Ectodermal cell (in vitro differentiated cells): ENCODE data around the gene ABCA1.
"Not testable (repeated sequence)": the region's sequence is repeated elsewhere in the genome, so short reads cannot be mapped to it uniquely, and the experiment has no call there.

Experiments
- H3K27ac ChIP-seq: 2 replicates; pipeline ENCODE4 v1.7.0; 2013; ENCODE audit warnings: mild to moderate bottlenecking, low read depth, low read length; ENCODE audit not compliant: insufficient read depth, poor library complexity, severe bottlenecking
- H3K27me3 ChIP-seq: 2 replicates; pipeline ENCODE4 v1.7.0; 2013; ENCODE audit warnings: mild to moderate bottlenecking, low read length; ENCODE audit not compliant: insufficient read depth, control insufficient read depth, poor library complexity, severe bottlenecking
- H3K36me3 ChIP-seq: one replicate; pipeline ENCODE4 v1.7.0; 2013; ENCODE audit warnings: low read length; ENCODE audit not compliant: control insufficient read depth, insufficient read depth
- H3K4me1 ChIP-seq: one replicate; pipeline ENCODE4 v1.7.0; 2013; ENCODE audit warnings: low read length; ENCODE audit not compliant: control insufficient read depth, insufficient read depth
- H3K4me3 ChIP-seq: 2 replicates; pipeline ENCODE4 v1.7.0; 2013; ENCODE audit warnings: low read depth, low read length, control low read depth; ENCODE audit not compliant: insufficient read depth
- H3K9me3 ChIP-seq: 2 replicates; pipeline ENCODE4 v1.7.0; 2013; ENCODE audit warnings: mild to moderate bottlenecking, low read length, moderate library complexity; ENCODE audit not compliant: control insufficient read depth
- WGBS, 2 experiments: methylation state at CpG; one replicate each; pipeline ENCODE4 v1.1.7; 2013; ENCODE audit warnings: missing lambda C conversion rate in 2 of 2; 5-methylcytosine and 5-hydroxymethylcytosine counted together

ABCA1 gene

GRCh38 chr9:104775574-104775936, 152.4 kb downstream of the ABCA1 start:
- H3K27me3 ChIP-seq, result no peaks in the 10 kb centered on the region
- no peaks in the 10 kb centered on the region for H3K36me3 ChIP-seq
- no peak overlapping the region for H3K4me3 ChIP-seq
- no peaks in the 10 kb centered on the region for H3K9me3 ChIP-seq
- no peaks in the 10 kb centered on the region for H3K4me1 ChIP-seq
- no peak overlapping the region for H3K27ac ChIP-seq

- no peaks in the 10 kb centered on the region for H3K4me1 ChIP-seq
Observed at GRCh38 chr9:104774831-104775573, 153.0 kb downstream of the ABCA1 start.

GRCh38 chr9:104774132-104774531, 153.8 kb downstream of the ABCA1 start:
- WGBS, 2 experiments, result 86 to 100% methylated on average over 1 of the region's 1 CpG
- Histone ChIP-seq H3K4me3 (no peak overlapping the region), H3K9me3 (no peaks in the 10 kb centered on the region), H3K36me3 (no peaks in the 10 kb centered on the region), H3K27me3 (no peaks in the 10 kb centered on the region), H3K27ac (no peak overlapping the region), H3K4me1 (no peaks in the 10 kb centered on the region)

More at GRCh38 chr9:104774831-104775573, 153.0 kb downstream of the ABCA1 start:
- no peaks in the 10 kb centered on the region for H3K9me3 ChIP-seq
- no peaks in the 10 kb centered on the region for H3K36me3 ChIP-seq
- WGBS, 2 experiments, result 92 to 94% methylated on average over 11 of the region's 11 CpGs
- H3K4me3 ChIP-seq, result no peak overlapping the region
- H3K27me3 ChIP-seq, result no peaks in the 10 kb centered on the region
- H3K27ac ChIP-seq, result no peak overlapping the region

- Histone ChIP-seq H3K9me3 (no peaks in the 10 kb centered on the region), H3K27ac (no peak overlapping the region), H3K4me1 (no peaks in the 10 kb centered on the region), H3K27me3 (no peaks in the 10 kb centered on the region), H3K4me3 (no peak overlapping the region), H3K36me3 (no peaks in the 10 kb centered on the region)
- 93 to 94% methylated on average over 4 to 5 of the region's 5 CpGs for WGBS, 2 experiments
Observed at GRCh38 chr9:104772714-104773510, 155.0 kb downstream of the ABCA1 start.

- Histone ChIP-seq H3K4me3 (no peak overlapping the region), H3K36me3 (no peaks in the 10 kb centered on the region), H3K4me1 (no peaks in the 10 kb centered on the region), H3K27me3 (peaks cover 8% of the 10 kb centered on the region), H3K9me3 (no peaks in the 10 kb centered on the region), H3K27ac (no peak overlapping the region)
- WGBS, 2 experiments, result 100% methylated on average over 2 of the region's 2 CpGs; no CpG with 5 or more reads in 1 of the 2 experiments
Observed at GRCh38 chr9:104769655-104770054, 158.3 kb downstream of the ABCA1 start.

GRCh38 chr9:104769029-104769428, 158.9 kb downstream of the ABCA1 start:
- H3K4me3 ChIP-seq, H3K27ac ChIP-seq, H3K4me1 ChIP-seq, H3K9me3 ChIP-seq, H3K27me3 ChIP-seq, H3K36me3 ChIP-seq: not testable (repeated sequence)
- 84 to 90% methylated on average over 12 of the region's 12 CpGs for WGBS, 2 experiments

- H3K4me3 ChIP-seq, result no peak overlapping the region
- peaks cover 8% of the 10 kb centered on the region for H3K27me3 ChIP-seq
- H3K27ac ChIP-seq, result no peak overlapping the region
- 89% methylated on average over 3 of the region's 3 CpGs; no CpG with 5 or more reads in 1 of the 2 experiments for WGBS, 2 experiments
- H3K36me3 ChIP-seq, result no peaks in the 10 kb centered on the region
- no peaks in the 10 kb centered on the region for H3K9me3 ChIP-seq
- H3K4me1 ChIP-seq, result no peaks in the 10 kb centered on the region
Observed at GRCh38 chr9:104767507-104767906, 160.4 kb downstream of the ABCA1 start.

- Histone ChIP-seq H3K4me1 (no peaks in the 10 kb centered on the region), H3K36me3 (no peaks in the 10 kb centered on the region), H3K9me3 (no peaks in the 10 kb centered on the region), H3K27ac (no peak overlapping the region), H3K4me3 (no peak overlapping the region), H3K27me3 (peaks cover 8% of the 10 kb centered on the region)
- 94% methylated on average over 6 to 7 of the region's 7 CpGs for WGBS, 2 experiments
Observed at GRCh38 chr9:104766025-104766424, 161.9 kb downstream of the ABCA1 start.

GRCh38 chr9:104765138-104765537, 162.8 kb downstream of the ABCA1 start:
- H3K36me3 ChIP-seq, result no peaks in the 10 kb centered on the region
- H3K9me3 ChIP-seq, result no peaks in the 10 kb centered on the region
- H3K4me3 ChIP-seq, result no peak overlapping the region
- peaks cover 8% of the 10 kb centered on the region for H3K27me3 ChIP-seq
- 91 to 95% methylated on average over 4 to 5 of the region's 5 CpGs for WGBS, 2 experiments
- no peak overlapping the region for H3K27ac ChIP-seq
- H3K4me1 ChIP-seq, result no peaks in the 10 kb centered on the region

GRCh38 chr9:104758974-104759373, 169.0 kb downstream of the ABCA1 start:
- H3K27ac ChIP-seq, result no peak overlapping the region
- no peaks in the 10 kb centered on the region for H3K36me3 ChIP-seq
- no peaks in the 10 kb centered on the region for H3K27me3 ChIP-seq
- H3K9me3 ChIP-seq, result no peaks in the 10 kb centered on the region
- no peak overlapping the region for H3K4me3 ChIP-seq
- no peaks in the 10 kb centered on the region for H3K4me1 ChIP-seq
- 96 to 97% methylated on average over 3 of the region's 3 CpGs for WGBS, 2 experiments
